ENCODE results near the gene C1orf50. TPM values are rescaled to one million over a fixed set of nuclear protein-coding genes. Genes with fewer than 3 reads are reported as not detected.
A peak's percentile ranks its signal among the peaks of the same experiment; 100 is the strongest.
"Not testable (repeated sequence)": the region's sequence is repeated elsewhere in the genome, so short reads cannot be mapped to it uniquely, and the experiment has no call there.

The C1orf50 gene
- total RNA-seq: 1 to 10 TPM; 1.6 to 3.5 (median 2.8) TPM
- polyA plus RNA-seq: 1 to 10 TPM; 2.4 to 2.5 TPM

DNA sequence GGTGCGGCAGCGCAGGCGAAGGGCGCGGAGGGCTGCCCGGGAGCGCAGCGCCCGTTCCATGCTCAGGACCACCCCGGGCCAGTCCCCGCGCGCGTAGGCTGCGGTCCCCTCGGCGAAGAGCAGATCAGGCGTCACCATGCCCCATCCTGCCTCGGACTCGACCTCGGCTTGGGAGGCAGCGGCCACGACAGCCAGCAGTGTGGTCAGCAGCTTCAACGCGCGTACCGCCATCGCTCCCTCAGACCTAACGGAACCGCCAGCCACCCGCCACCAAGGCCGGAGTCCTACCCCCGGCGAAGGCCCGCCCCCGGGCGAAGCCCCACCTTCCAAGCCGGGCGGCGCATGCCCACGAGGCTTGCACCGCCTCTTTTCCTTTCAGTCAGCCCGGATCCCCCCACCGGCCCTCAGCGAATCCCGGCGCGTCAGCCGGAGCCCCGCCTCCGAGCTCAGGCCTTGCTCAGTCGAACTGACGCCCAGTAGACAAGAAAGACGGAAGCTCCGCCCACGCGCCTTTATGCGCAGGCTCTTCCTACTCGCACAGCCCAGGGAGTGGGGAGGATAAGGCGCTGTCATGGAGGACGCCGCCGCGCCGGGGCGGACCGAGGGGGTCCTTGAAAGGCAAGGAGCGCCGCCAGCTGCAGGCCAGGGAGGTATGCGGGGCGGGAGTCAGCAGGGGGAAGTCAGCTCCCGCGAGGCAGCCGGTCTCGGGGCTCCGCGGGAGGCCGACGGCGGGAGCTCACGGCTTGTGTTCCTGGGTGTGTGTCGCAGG lies at the start of gene C1orf50, which contains the start of gene P3H1:
TSS of gene C1orf50 (plus strand) at position 509 of the 769 bp plus-strand sequence. CDS start at position 572, 63 bp downstream.
TSS of gene P3H1 (minus strand) at position 288 of the 769 bp plus-strand sequence. CDS start at position 231, 57 bp downstream.
- H3K9me3 ChIP-seq: no peaks in the 10 kb centered on the region
- TF ChIP-seq, protein P1, sequence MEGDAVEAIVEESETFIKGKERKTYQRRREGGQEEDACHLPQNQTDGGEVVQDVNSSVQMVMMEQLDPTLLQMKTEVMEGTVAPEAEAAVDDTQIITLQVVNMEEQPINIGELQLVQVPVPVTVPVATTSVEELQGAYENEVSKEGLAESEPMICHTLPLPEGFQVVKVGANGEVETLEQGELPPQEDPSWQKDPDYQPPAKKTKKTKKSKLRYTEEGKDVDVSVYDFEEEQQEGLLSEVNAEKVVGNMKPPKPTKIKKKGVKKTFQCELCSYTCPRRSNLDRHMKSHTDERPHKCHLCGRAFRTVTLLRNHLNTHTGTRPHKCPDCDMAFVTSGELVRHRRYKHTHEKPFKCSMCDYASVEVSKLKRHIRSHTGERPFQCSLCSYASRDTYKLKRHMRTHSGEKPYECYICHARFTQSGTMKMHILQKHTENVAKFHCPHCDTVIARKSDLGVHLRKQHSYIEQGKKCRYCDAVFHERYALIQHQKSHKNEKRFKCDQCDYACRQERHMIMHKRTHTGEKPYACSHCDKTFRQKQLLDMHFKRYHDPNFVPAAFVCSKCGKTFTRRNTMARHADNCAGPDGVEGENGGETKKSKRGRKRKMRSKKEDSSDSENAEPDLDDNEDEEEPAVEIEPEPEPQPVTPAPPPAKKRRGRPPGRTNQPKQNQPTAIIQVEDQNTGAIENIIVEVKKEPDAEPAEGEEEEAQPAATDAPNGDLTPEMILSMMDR (IDR thresholded peaks at IDR 0.05): no peak
- intact Hi-C loops (cut with DNase I): no loop called here
- H3K36me3 ChIP-seq: no peaks in the 10 kb centered on the region
- FAIRE-seq: peak; percentile 89
- H3K4me3 ChIP-seq: peak within 1 kb of the TSS; percentile 96 to 98 (median 96)
- H3K4me1 ChIP-seq: peaks cover 0 to 19% (median 11%) of the 10 kb centered on the region in 3 donors
- DNase-seq: peak; percentile 99 to 100 (median 100)
- 0% methylated on average over 72 to 82 of the region's 82 CpGs for WGBS, 2 donors
- peak within 1 kb of the TSS; percentile 75 to 87 (median 83) for H3K27ac ChIP-seq
- peak; percentile 95 to 98 (median 95) for ATAC-seq
- no peaks in the 10 kb centered on the region for H3K27me3 ChIP-seq

DNA sequence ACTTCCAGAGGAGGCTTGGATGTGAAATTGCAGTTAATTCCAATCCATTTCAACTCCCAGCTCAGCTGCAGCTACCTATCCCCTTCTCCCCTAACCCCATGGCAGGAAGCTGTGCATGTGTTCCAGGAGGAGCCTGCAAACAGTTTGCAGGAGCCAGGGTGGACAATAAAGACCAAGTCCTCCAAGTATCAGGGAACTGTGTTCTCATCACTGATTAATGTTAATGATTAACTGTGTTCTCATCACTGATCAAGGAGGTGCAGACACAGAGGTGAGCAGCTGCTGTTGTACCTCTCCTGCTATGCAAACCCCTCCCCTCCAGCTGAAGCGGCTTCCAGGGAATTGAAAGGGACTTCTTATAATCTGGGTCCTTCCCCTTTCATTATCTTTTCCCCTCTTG lies 46.2 kb upstream of the C1orf50 start:
- DNase-seq (no peak), ATAC-seq (peak in 3 of 4 donors; percentile 65 to 84 (median 83)), FAIRE-seq (no peak)
- Histone ChIP-seq H3K36me3 (no peaks in the 10 kb centered on the region), H3K9me3 (no peaks in the 10 kb centered on the region), H3K27me3 (no peaks in the 10 kb centered on the region), H3K4me1 (no peaks in the 10 kb centered on the region), H3K27ac (no peak overlapping the region), H3K4me3 (no peak overlapping the region)
- WGBS, 2 donors: 76 to 81% methylated on average over 1 of the region's 1 CpG
- TF ChIP-seq, protein P1 (IDR thresholded peaks at IDR 0.05): no peak
- intact Hi-C loops (cut with DNase I): no loop called here

DNA sequence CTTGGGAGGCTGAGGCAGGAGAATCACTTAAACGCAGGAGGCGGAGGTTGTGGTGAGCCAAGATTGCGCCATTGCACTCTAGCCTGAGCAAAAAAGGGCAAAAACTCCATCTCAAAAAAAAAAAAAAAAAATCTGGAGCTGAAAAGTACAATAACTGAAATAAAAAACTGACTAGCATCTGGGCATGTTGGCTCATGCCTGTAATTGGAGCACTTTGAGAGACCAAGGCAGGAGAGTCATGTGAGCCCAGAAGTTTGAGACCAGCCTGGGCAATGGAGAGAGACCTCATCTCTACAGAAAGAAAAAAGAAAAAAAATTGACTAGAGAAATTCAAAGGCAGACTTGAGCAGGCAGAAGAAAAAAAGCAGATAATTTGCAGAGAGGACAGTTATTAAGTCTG lies 45.1 kb upstream of the C1orf50 start:
- H3K9me3 ChIP-seq: no peaks in the 10 kb centered on the region
- ATAC-seq (no peak), DNase-seq (no peak), FAIRE-seq (no peak)
- no peak overlapping the region for H3K27ac ChIP-seq
- intact Hi-C loops (cut with DNase I): no loop called here
- no peaks in the 10 kb centered on the region for H3K27me3 ChIP-seq
- H3K4me3 ChIP-seq: no peak overlapping the region
- TF ChIP-seq, protein P1 (IDR thresholded peaks at IDR 0.05): no peak
- no peaks in the 10 kb centered on the region for H3K4me1 ChIP-seq
- WGBS, 2 donors: 98 to 99% methylated on average over 3 of the region's 3 CpGs
- H3K36me3 ChIP-seq: no peaks in the 10 kb centered on the region

DNA sequence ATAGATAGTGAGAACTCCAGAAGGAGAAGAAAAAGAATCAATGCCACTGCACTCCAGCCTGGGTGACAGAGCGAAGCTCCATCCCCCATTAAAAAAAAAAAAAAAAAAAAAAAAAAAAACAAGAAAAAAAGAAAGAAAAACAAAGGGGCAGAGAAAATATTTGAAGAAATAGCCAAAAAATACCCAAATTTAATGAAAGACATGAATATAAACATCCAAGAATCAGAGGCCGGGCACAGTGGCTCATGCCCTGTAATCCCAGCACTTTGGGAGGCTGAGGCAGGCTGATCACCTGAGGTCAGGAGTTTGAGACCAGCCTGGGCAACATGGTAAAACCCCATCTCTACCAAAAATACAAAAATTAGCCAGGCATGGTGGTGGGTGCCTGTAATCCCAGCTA lies 44.6 kb upstream of the C1orf50 start:
- intact Hi-C loops (cut with DNase I): not testable (repeated sequence)

DNA sequence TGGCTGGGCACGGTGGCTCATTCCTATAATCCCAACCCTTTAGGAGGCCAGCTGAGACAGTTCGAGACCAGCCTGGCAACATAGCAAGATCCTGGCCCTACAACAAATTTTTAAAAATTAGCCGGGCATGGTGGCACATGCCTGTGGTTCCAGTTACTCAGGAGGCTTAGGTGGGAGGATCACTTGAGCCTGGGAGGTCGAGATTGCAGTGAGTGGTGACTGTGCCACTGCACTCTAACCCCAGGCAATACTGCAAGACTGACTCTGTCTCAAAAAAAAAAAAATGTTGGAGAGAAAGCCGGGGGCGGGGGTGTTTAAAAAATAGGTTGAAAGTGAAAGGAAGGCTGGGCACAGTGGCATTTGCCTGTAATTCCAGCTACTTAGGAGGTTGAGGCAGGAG lies 43.5 kb upstream of the C1orf50 start:
- Histone ChIP-seq H3K36me3 (no peaks in the 10 kb centered on the region), H3K27ac (no peak overlapping the region), H3K27me3 (no peaks in the 10 kb centered on the region), H3K4me3 (no peak overlapping the region), H3K4me1 (no peaks in the 10 kb centered on the region), H3K9me3 (no peaks in the 10 kb centered on the region)
- TF ChIP-seq, protein P1 (IDR thresholded peaks at IDR 0.05): no peak
- FAIRE-seq (no peak), DNase-seq (no peak), ATAC-seq (no peak)
- intact Hi-C loops (cut with DNase I): no loop called here
- WGBS, 2 donors: 82 to 87% methylated on average over 6 of the region's 6 CpGs

More for the DNA sequence above, 44.6 kb upstream of the C1orf50 start:
- 98 to 100% methylated on average over 2 of the region's 2 CpGs for whole genome bisulfite sequencing, 2 donors
- not testable (repeated sequence) for H3K4me3 ChIP-seq, ATAC-seq, H3K9me3 ChIP-seq, H3K27me3 ChIP-seq, H3K36me3 ChIP-seq, DNase-seq, FAIRE-seq, H3K4me1 ChIP-seq, H3K27ac ChIP-seq

DNA sequence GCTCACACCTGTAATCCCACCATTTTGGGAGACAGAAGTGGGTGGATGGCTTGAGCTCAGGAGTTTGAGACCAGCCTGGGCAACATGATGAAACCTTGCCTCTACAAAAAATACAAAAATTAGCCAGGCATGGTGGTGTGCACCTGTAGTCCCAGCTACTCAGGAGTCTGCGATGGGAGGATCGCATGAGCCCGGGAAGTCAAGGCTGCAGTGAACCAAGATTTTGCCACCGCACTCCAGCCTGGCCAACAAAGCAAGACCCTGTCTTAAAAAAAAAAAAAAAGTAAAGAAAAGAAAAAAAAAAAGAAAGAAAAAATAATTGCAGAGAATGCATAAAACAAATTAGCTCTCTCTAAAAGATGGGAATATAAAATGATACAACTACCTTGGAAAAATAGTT lies 41.2 kb upstream of the C1orf50 start:
- not testable (repeated sequence) for DNase-seq

More for the DNA sequence above, 41.2 kb upstream of the C1orf50 start:
- intact Hi-C loops (cut with DNase I); H3K4me3 ChIP-seq; H3K27me3 ChIP-seq; FAIRE-seq; H3K36me3 ChIP-seq; ATAC-seq; H3K9me3 ChIP-seq; H3K27ac ChIP-seq; H3K4me1 ChIP-seq: not testable (repeated sequence)
- 96% methylated on average over 4 of the region's 4 CpGs for WGBS, 2 donors

Measured in pancreas (tissue), 10 donors.